GM08714 (cell line): ENCODE measurements around the gene RHPN2.
"Not testable (repeated sequence)": the region's sequence is repeated elsewhere in the genome, so short reads cannot be mapped to it uniquely, and the experiment has no call there.

Experiments used
- H3K4me3 ChIP-seq: fragments of 200-500 bp; sonication (Bioruptor generic); 2 replicates; pipeline ENCODE4 v1.5.1; 2014; ENCODE audit warnings: mild to moderate bottlenecking, low read length, inconsistent platforms
- ZNF274 ChIP-seq: IDR thresholded peaks from 2 replicates; pipeline ENCODE4 v1.6.1; 2012; ENCODE audit warnings: mild to moderate bottlenecking, low read depth, low read length

Gene RHPN2

DNA sequence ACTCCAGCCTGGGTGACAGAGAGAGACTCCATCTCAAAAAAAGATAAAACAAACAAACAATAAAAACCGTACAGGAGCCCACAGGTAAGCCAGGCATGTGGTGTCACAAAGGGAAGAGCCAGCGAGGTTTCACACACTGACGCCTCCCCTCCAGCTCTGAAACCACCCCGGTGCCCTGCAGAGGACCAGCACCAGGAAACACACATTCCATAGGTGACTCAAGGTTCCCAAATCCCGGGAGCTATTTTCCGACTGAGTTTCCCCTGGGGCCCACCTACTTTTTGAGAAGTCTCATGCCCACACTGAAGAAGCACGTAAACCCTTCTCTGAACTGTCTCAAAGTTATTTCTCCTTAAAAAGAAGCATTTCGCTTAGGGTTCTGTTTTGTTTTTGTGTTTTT lies 40.3 kb downstream of the RHPN2 start:
- no peak overlapping the region for H3K4me3 ChIP-seq
- no peak for TF ChIP-seq ZNF274

DNA sequence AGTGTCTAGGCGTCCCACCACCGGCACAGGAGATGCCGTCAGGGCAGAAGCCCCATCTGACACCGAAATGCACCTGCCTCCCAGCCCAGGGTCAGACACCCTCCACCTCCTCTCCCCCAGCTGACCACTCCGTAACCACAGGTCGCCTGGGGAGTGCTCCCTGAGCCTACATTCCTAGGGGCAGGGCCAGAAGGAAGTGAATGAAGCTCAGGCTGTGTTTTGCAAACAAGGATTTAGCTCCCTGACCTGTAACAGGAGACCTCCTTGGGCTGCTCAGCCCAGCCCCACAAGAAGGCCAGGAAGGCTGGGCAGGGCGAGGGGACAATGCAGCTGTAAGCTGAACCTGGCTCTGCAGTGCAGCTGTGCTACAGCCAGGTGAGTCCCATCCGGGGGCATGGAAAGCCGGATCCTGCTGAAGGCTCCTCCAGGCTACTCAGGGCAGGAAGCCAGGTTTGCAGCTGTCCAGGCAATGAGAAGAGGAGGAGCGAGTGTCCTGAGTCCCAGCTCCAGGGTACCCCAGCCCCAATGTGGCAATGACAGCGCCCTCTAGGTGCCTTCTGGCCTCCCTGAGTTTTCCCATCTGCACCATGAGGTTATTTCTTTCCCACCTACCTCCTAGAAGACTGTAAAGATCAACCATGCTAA lies 42.1 kb downstream of the RHPN2 start:
- no peak overlapping the region for H3K4me3 ChIP-seq
- no peak for TF ChIP-seq ZNF274

DNA sequence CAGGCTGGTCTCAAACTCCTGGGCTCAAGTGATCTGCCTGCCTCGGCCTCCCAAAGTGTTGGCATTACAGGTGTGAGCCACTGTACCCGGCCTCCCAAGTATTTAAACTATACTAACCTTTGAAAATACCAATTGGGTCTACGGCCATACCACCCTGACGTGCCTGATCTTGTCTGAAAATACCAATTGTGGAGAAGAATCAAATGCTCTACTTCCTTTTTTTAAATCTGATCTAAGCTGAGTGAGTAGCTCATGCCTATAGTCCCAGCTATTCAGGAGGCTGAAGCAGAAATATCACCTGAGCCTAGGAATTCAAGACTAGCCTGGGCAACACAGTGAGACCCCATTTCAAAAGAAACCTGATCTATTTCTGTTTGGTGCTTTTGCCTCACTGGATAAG lies 53.8 kb downstream of the RHPN2 start:
- H3K4me3 ChIP-seq = not testable (repeated sequence)

DNA sequence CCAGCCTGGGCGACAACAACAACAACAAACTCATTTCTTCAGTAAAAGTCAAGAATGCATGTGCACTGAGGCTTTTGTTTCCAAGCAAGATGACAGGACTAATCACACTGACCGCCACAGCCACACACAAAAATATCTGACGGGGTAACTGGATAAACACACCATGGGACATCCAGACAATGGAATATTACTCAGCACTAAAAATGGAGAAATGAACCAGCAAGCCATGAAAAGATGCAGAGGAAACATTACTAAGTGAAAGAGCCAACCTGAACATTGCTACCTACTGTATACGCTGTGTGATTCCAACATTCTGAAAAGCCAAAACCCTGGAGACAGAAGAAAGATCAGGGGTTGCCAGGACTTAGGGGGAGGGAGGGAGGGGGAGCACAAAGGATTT lies 56.0 kb downstream of the RHPN2 start:
- no peak for TF ChIP-seq ZNF274
- no peak overlapping the region for H3K4me3 ChIP-seq

DNA sequence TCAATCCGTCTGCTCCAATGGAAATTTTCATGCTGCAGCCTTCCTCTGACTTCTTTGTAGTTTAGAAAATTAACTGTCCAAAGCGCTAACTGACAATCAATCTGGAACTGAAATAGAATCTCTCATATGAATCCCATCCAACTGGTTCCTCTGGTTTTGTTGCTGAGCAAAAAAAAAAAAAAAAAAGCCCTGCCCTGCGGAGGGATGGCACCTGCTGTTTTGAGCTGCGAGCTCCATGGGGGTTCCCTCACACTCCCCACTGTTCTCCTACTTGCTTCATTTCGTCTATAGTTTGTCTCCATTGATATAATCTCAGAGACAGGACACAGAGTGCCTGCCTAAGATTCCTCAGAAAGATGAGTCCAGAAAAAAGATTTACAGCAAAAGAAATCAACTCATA lies 59.2 kb downstream of the RHPN2 start:
- no peak for TF ChIP-seq ZNF274
- no peak overlapping the region for H3K4me3 ChIP-seq

DNA sequence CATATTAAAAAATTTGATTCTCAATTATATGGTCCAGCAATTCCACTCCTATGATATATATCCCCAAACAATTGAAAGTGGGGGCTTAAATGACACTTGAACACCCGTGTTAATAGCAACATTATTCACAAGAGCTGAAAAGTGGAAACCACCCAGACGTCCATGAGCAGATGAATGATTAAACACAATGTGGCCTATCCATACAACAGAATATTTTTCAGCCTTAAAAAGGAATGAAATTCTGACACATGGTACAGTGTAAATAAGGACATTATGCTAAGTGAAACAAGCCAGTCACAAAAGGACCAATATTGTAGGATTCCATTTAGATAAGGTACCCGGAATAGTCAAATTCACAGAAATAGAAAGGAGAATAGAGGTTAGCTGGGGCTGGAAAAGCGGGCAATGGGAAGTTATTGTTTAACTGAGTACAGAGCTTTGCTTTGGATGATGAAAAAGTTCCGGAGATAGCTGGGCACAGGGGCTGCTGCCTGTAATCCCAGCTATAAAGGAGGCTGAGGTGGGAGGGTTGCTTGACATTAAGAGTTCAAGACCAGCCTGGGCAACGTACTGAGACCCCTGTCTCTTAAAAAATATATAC lies 61.2 kb downstream of the RHPN2 start:
- not testable (repeated sequence) for H3K4me3 ChIP-seq

DNA sequence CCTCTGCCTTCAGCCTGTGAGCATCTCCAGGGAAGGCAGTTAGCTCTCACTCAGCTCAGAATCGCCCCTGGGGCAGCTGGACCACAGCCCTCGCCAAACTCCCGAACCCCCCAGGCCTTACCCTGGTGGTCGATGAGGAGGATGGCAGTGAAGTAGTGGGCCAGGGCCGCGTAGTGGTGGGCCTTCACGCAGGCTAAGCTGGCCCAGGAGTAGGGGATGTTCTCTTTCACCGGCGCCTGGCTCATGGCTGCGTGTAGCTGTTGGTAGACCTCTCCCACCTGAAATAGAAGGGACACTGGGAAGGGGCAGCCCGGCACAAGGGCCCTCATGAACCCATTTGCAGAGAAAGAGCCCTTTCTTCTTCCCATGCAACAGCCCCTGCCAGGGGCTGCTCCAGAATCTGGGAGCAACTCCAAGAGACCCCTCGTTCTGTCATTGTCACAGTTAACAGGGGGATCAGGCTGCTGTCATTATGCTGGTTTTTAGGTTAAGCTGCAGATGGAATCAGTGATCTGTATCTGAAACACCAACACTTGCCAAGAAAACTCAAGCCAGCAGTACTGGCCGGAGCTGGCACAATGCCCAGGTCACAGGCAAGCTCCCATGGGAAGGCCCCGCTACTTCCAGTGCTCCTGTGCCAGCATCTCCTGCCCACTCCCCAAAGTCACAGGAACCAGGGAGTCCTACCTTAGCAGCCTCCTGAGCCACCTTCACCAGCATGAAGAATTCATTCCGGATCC lies 62.4 kb downstream of the RHPN2 start:
- H3K4me3 ChIP-seq = not testable (repeated sequence)

DNA sequence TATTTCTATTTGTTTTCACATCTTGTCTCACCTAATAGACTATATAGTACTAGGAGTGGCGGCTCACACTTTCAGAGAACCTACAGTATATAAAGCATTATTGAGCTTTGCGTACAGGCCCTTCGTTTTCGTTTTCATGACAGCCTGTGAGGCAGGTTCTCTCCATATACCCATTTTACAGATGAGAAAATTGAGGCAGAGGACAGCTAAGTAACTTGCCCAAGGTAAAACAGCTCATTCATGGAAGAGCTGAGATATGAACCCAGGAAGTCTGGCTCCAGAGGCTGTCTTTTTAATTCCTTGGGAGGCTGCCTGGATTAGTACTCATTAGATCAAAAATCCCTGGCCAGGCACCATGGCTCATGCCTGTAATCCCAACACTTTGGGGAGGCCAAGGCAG lies 63.8 kb downstream of the RHPN2 start:
- TF ChIP-seq ZNF274 = no peak
- H3K4me3 ChIP-seq = no peak overlapping the region

DNA sequence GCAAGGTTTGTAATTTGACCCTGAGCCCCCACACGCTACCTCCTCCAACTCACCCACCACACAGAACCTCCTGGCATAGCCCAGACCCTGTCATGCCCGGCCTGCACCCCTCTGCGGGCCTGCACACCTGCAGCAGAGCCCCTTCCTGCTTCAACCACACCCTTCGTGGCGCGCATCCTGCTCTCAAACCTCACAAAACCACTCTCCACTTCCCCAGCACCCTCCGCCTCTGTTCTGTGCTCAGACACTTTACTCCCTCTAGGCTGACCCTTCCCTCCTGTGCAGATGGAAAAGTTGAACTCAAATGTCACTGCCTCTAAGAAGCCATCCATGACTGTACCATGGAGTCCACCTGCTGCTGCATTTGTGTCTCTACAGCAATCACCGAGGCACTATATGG lies 64.2 kb downstream of the RHPN2 start:
- TF ChIP-seq ZNF274 = no peak
- no peak overlapping the region for H3K4me3 ChIP-seq

DNA sequence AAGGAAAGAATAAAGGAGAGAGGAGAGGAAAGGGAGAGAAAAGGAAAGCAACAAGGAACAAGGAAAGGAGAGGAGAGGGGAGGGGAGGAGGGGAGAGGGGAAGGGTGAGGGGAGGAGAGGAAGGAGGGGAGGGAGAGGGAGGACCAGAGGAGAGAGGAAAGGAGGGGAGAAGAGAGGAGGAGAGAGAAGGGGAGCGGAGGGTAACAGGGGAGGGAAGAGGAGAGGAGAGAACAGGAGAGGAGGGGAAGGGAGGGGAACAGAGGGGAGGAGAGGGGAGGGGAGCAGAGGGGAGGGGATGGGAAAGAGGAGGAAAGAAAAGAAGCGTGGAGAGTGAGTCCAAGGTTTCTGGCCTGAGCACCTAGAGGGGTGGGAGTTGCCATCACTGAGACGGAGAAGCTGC lies 66.0 kb downstream of the RHPN2 start:
- H3K4me3 ChIP-seq = no peak overlapping the region
- no peak for TF ChIP-seq ZNF274

DNA sequence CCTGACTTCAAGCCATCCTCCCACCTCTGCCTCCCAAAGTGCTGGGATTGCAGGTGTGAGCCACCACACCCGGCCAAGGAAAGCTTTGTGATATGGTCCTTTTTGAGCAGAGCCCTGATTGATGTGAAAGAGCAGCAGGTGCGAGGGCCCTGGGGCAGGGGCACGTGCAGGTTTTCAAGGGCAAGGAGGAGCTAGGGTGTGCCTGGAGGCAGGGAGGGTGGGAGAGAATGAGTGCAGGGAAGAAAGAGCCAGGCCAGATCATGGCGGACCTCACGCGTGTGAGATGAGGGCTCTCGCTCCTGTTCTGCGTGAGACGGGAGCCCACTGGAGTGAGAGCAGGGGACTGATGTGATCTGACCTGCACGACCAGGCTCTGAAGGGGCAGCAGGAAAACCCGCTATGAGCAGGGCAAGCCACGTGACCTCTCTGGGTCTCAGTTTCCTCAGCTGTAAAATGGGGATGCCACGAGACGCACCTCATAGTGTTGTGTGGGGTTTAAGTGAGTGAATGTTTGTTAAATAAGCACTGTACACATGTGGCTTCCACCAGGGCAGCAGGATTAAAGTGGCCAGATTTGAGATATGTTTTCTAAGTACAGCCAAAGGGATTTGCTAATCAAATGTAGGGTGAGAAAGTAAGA lies 66.9 kb downstream of the RHPN2 start:
- TF ChIP-seq ZNF274 = no peak
- no peak overlapping the region for H3K4me3 ChIP-seq

DNA sequence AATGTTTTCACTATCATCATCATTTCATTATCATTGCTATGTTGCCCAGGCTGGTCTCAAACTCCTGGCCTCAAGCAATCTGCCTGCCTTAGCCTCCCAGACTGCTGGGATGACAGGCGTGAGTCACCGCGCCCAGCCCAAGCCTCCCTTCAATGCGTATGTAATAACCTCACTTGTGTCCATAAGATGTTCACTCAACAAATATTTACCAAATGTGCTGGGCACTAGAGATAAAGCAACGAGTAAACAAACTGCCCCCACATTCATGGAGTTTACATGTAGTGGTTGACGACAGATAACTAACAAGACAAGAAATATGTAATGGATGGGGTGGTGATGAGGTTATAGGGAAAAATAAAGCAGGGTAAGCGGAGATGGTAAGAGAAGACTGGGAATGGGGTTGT lies 67.6 kb downstream of the RHPN2 start:
- H3K4me3 ChIP-seq = not testable (repeated sequence)

DNA sequence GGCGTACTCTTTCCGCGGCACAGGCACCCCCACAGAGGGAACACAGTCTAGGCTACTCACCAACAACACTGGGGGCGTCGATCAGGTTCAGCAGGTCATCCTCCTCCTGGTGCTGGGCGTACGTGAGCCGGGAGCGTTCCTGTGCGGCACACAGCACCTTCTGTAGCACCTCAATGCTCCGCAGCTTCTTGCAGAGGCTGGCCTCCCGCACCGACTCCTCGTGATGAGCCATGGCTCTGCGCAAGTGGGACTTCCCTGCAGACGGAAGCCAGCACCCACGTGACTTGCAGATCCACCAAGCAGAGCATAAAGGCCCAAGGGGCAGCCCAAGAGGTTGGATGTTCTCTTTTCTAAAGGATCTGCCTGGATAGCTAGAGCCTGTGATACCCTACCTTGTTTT lies 68.7 kb downstream of the RHPN2 start:
- H3K4me3 ChIP-seq = not testable (repeated sequence)

DNA sequence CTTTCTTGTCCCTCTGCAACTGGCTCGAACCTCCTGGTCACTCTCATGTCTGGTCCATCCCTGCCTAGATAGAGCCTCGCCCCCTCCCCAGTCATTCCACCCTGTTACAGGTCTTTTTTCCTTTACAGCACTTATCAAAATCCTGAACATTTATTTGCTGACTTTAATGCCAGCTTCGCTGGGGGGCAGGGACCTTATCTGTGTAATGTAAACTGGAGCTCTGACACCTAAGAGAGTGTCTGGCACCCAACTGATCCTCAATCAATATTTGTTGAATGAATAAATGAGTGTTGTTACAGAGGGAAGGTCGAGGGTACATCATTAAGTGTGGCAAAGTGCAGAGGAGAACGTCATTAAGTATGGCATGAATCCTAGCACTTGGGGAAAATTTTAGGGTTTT lies 76.0 kb downstream of the RHPN2 start:
- no peak overlapping the region for H3K4me3 ChIP-seq
- TF ChIP-seq ZNF274 = no peak

DNA sequence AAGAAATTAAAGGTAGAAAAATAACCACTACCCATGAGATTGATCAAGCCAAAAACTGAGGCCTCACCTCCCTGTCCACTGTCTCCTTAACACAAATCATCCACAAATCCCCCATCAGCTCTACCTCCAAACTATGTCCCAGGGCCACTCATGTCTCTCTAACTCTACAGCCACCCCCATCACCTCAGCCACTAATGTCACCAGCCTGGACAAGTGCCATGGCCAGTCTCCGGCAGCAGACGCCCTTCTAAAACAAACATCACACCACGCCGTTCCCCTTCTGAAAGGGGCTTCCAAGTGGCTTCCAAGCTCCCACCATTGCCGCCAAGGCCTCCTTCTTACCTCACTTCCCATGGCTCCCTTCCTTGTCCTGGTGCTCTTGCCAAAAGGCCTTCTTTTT lies 76.4 kb downstream of the RHPN2 start:
- H3K4me3 ChIP-seq = not testable (repeated sequence)

DNA sequence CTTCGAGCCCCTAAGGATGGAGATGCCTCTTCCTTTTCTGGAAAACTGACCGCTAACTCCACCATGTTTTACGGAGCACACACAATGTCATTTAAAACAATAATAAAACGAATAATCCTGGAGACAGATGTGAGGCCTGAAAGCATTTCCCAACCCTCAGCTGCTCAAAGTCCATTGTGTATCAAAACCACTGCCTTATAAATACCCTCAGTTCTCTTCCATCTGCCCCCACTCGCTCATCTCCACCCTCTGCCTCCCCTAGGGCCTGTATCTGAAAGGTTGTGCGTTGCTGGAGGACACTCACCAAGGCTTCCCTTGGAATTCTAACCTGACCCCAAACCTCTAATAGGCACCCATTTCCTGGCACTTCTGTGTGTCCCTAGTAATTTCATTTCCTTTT lies 82.2 kb downstream of the RHPN2 start:
- not testable (repeated sequence) for H3K4me3 ChIP-seq

DNA sequence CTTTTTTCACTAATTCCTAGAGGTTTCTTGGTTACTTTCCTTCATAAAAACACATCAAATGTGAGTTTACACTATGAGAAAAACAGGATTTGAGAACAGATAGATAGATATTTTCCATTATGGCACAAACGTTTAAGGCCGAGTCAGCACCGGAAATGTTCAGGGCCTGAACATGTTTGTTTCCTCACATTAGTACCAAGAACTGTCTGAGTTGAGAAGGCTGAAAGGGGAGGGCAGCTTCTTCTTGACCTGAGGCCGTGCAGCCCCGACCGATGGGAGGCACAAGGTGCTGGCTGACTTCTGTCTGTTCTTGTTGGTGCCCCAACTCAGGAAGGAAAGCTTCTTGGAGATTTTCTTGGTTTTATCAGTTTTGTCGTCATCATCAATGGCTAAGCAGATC lies 84.9 kb downstream of the RHPN2 start:
- H3K4me3 ChIP-seq = not testable (repeated sequence)

DNA sequence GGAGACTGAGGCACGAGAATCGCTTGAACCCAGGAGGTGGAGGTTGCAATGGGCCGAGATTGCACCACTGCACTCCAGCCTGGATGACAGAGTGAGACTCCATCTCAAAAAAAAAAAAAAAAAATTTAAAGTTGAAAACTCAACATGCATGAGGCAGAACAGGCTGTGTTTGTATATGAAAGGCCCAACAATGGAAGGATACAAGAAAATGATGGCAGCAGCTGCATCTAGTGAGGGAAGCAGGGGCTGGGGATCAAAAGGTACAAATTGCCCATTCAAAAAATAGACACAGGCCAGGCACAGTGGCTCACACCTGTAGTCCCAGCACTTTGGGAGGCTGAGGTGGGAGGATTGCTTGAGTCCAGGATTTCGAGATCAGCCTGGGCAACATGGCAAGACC lies 86.9 kb downstream of the RHPN2 start:
- not testable (repeated sequence) for H3K4me3 ChIP-seq
